ENCODE data around the gene RBFOX2.

DNA sequence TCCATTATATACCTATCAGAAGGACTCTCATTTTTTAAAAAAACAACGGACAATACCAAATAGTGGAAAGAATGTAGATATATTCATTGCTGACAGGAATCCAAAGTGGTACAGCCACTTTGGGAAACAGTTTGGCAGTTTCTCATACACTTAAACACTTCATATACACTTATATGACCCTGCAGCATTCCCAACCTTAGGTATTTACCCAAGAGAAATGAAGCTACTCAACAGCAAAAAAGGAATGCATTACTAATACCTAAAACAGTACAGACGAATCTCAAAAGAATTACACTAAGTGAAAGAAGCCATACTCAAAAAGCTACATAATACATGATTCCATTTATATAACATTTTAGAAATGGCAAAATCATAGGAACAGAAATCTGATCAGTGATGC is 51.5 kb downstream of the RBFOX2 start:
- no peak for TF ChIP-seq POLR2AphosphoS5 (IDR thresholded peaks at IDR 0.05; ENCODE audit: low read depth, low read length)
- TF ChIP-seq FOSL1 (CRISPR knock-in tag; IDR thresholded peaks at IDR 0.05; ENCODE audit: borderline replicate concordance), result no peak
- TF ChIP-seq KAT7 (CRISPR knock-in tag; IDR thresholded peaks at IDR 0.05; ENCODE audit: borderline replicate concordance), result no peak
- no peak for TF ChIP-seq XRCC5 (optimal IDR thresholded peaks at IDR 0.05; ENCODE audit: low read length)
- TF ChIP-seq, protein P1, sequence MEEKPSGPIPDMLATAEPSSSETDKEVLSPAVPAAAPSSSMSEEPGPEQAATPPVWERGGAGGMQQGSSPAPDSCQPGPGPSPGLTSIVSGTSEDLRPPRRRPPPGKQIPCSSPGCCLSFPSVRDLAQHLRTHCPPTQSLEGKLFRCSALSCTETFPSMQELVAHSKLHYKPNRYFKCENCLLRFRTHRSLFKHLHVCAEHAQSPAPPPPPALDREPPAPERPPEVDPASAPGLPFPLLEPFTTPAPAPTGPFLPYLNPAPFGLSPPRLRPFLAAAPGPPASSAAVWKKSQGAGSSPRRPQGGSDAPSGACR (CRISPR knock-in tag; IDR thresholded peaks at IDR 0.05), result no peak
- no peak for TF ChIP-seq NCOA2 (CRISPR knock-in tag; IDR thresholded peaks at IDR 0.05)
- no peak for TF ChIP-seq CEBPB (IDR thresholded peaks at IDR 0.05; ENCODE audit: borderline replicate concordance, low read depth, low read length)
- no peak for TF ChIP-seq ZNF614 (CRISPR knock-in tag; IDR thresholded peaks at IDR 0.05; ENCODE audit: borderline replicate concordance)
- no peak for TF ChIP-seq SP1 (IDR thresholded peaks at IDR 0.05)
- no peak for TF ChIP-seq SP1 (CRISPR knock-in tag; IDR thresholded peaks at IDR 0.05)
- no peak for TF ChIP-seq MYNN (CRISPR knock-in tag; IDR thresholded peaks at IDR 0.05; ENCODE audit: low read depth)
- no peak for TF ChIP-seq EP300 (IDR thresholded peaks at IDR 0.05; ENCODE audit: low read depth in 2 of 2, low read length in 2 of 2)
- no peak for TF ChIP-seq EP300 (CRISPR knock-in tag; IDR thresholded peaks at IDR 0.05; ENCODE audit: borderline replicate concordance)
- no peak for TF ChIP-seq HNRNPK (IDR thresholded peaks at IDR 0.05; ENCODE audit: low read depth, low read length, poor library complexity, severe bottlenecking)
- TF ChIP-seq YY1 (IDR thresholded peaks at IDR 0.05; ENCODE audit: insufficient read depth, insufficient replicate concordance, low read depth, low read length), result no peak
